NCI-H128 (cell line): ENCODE results near the gene LRPAP1.
"Not testable (repeated sequence)": the region's sequence is repeated elsewhere in the genome, so short reads cannot be mapped to it uniquely, and the experiment has no call there.

ENCODE experiments used
- DNase-seq: peaks from one replicate; lab custom pipeline; 2025; ENCODE audit not compliant: unreplicated experiment; lab: John Stamatoyannopoulos, UW

Gene LRPAP1

GRCh38 chr4:3463556-3464348, 68.5 kb downstream of the LRPAP1 start:
- DNase-seq = no peak

GRCh38 chr4:3462790-3463415, 69.3 kb downstream of the LRPAP1 start, which contains the start of gene DOK7:
Gene DOK7 (plus strand): TSS chr4:3463306. CDS start chr4:3463376, 70 bp downstream.
- no peak for DNase-seq

GRCh38 chr4:3462321-3462789, 69.9 kb downstream of the LRPAP1 start:
- DNase-seq = no peak

GRCh38 chr4:3461515-3462291, 70.5 kb downstream of the LRPAP1 start:
- no peak for DNase-seq

GRCh38 chr4:3460926-3461325, 71.3 kb downstream of the LRPAP1 start:
- no peak for DNase-seq

- DNase-seq = not testable (repeated sequence)
Measured at GRCh38 chr4:3459156-3459555, 73.1 kb downstream of the LRPAP1 start.

- no peak for DNase-seq
Measured at GRCh38 chr4:3458371-3458770, 73.9 kb downstream of the LRPAP1 start.

- not testable (repeated sequence) for DNase-seq
Measured at GRCh38 chr4:3455596-3455995, 76.6 kb downstream of the LRPAP1 start.
